WTC11 (cell line): ENCODE measurements around the gene SUDS3. TPM values are rescaled to one million over a fixed set of nuclear protein-coding genes. Genes with fewer than 3 reads are reported as not detected.

ENCODE experiments used
- ATAC-seq: fragments of 200-7000 bp; cut with Tn5 transposase; 2 replicates; pipeline ENCODE4 v1.10.0; 2021; ENCODE audit warnings: mild to moderate bottlenecking, moderate library complexity
- CTCF ChIA-PET: fragments of 300-600 bp; sonication (Branson Sonifier 250); formaldehyde crosslinking; loops from one replicate; lab custom pipeline; 2021; ENCODE audit warnings: antibody characterized with exemption; lab: Charles Lee
- POLR2A ChIA-PET: fragments of 350-600 bp; sonication (Branson Sonifier 250); formaldehyde crosslinking; loops from one replicate; lab custom pipeline; 2021; ENCODE audit warnings: antibody characterized with exemption; lab: Charles Lee
- DNase-seq: peaks from one replicate; pipeline ENCODE4 v3.0.0; 2021; ENCODE audit warnings: low spot score
- H3K27ac Mint-ChIP-seq: 2 replicates; pipeline ENCODE4 v1.8.0; 2021; ENCODE audit warnings: mixed read lengths
- H3K27me3 Mint-ChIP-seq: 2 replicates; pipeline ENCODE4 v1.8.0; 2021; ENCODE audit warnings: low read depth, mild to moderate bottlenecking, moderate library complexity, mixed read lengths
- H3K36me3 Mint-ChIP-seq: 2 replicates; pipeline ENCODE4 v1.8.0; 2021; ENCODE audit warnings: mixed read lengths
- H3K4me1 Mint-ChIP-seq: 2 replicates; pipeline ENCODE4 v1.8.0; 2022; ENCODE audit warnings: mixed read lengths
- H3K4me3 Mint-ChIP-seq: 2 replicates; pipeline ENCODE4 v1.8.0; 2021; ENCODE audit warnings: mild to moderate bottlenecking, moderate library complexity, mixed read lengths
- H3K9me3 Mint-ChIP-seq: 2 replicates; pipeline ENCODE4 v1.8.0; 2021; ENCODE audit warnings: mixed read lengths
- CREM ChIP-seq: sonication (generic); formaldehyde crosslinking; IDR thresholded peaks from 2 replicates; pipeline ENCODE4 v1.8.1; 2022; ENCODE audit warnings: mild to moderate bottlenecking, missing genetic modification reagents, moderate library complexity
- EMX1 ChIP-seq: fragments of 250-450 bp; sonication (Bioruptor Pico); IDR thresholded peaks from 2 replicates; pipeline ENCODE4 v1.8.0; 2021; ENCODE audit warnings: mild to moderate bottlenecking
- IRF2 ChIP-seq: sonication (generic); formaldehyde crosslinking; IDR thresholded peaks from 2 replicates; pipeline ENCODE4 v1.8.0; 2022; ENCODE audit warnings: low read depth, missing genetic modification reagents, borderline replicate concordance
- JAZF1 ChIP-seq: fragments of 250-450 bp; sonication (Bioruptor Pico); IDR thresholded peaks from 2 replicates; pipeline ENCODE4 v1.9.0; 2021; ENCODE audit warnings: moderate library complexity, mild to moderate bottlenecking, inconsistent platforms
- JUN ChIP-seq: sonication (generic); formaldehyde crosslinking; IDR thresholded peaks from 2 replicates; pipeline ENCODE4 v1.8.0; 2023; ENCODE audit warnings: mild to moderate bottlenecking, missing genetic modification reagents
- SMAD4 ChIP-seq: sonication (generic); formaldehyde crosslinking; IDR thresholded peaks from 2 replicates; pipeline ENCODE4 v1.8.0; 2022; ENCODE audit warnings: mild to moderate bottlenecking, missing genetic modification reagents
- TCF7 ChIP-seq: sonication (generic); formaldehyde crosslinking; IDR thresholded peaks from 2 replicates; pipeline ENCODE4 v1.8.0; 2022; ENCODE audit warnings: mild to moderate bottlenecking, low read depth, missing genetic modification reagents, moderate library complexity
- TEAD1 ChIP-seq: sonication (generic); formaldehyde crosslinking; IDR thresholded peaks from 2 replicates; pipeline ENCODE4 v1.8.0; 2022; ENCODE audit warnings: mild to moderate bottlenecking, missing genetic modification reagents
- ZBTB21 ChIP-seq: sonication (generic); formaldehyde crosslinking; IDR thresholded peaks from 2 replicates; pipeline ENCODE4 v1.8.1; 2023; ENCODE audit warnings: mild to moderate bottlenecking, missing genetic modification reagents, borderline replicate concordance
- ZNF219 ChIP-seq: sonication (generic); formaldehyde crosslinking; IDR thresholded peaks from 2 replicates; pipeline ENCODE4 v1.8.0; 2023; ENCODE audit warnings: missing genetic modification reagents, mild to moderate bottlenecking, borderline replicate concordance
- ZNF263 ChIP-seq: sonication (generic); formaldehyde crosslinking; IDR thresholded peaks from 2 replicates; pipeline ENCODE4 v1.8.1; 2022; ENCODE audit warnings: low read depth, mild to moderate bottlenecking, moderate library complexity, missing genetic modification reagents
- ZNF423 ChIP-seq: fragments of 250-450 bp; sonication (Bioruptor Pico); IDR thresholded peaks from 2 replicates; pipeline ENCODE4 v2.1.2; 2022; ENCODE audit warnings: mild to moderate bottlenecking, moderate library complexity
- total RNA-seq: library from RNA; stranded (reverse); gene quantifications from 3 replicates; pipeline ENCODE4 v1.2.3, GENCODE V29; 2021
- TF ChIP-seq, protein P1 (sequence below): sonication (generic); formaldehyde crosslinking; conservative IDR thresholded peaks from 2 replicates; pipeline ENCODE4 v1.8.1; 2022; ENCODE audit warnings: mild to moderate bottlenecking, missing genetic modification reagents
- TF ChIP-seq, protein P2 (sequence below): sonication (generic); formaldehyde crosslinking; IDR thresholded peaks from 2 replicates; pipeline ENCODE4 v1.8.1; 2022; ENCODE audit warnings: mild to moderate bottlenecking, missing genetic modification reagents, moderate library complexity, borderline replicate concordance
- TF ChIP-seq, protein P3 (sequence below): sonication (generic); formaldehyde crosslinking; IDR thresholded peaks from 2 replicates; pipeline ENCODE4 v1.8.1; 2023; ENCODE audit warnings: mild to moderate bottlenecking, missing genetic modification reagents, borderline replicate concordance
- TF ChIP-seq, protein P4 (sequence below): sonication (generic); formaldehyde crosslinking; IDR thresholded peaks from 2 replicates; pipeline ENCODE4 v1.8.0; 2022; ENCODE audit warnings: mild to moderate bottlenecking, missing genetic modification reagents
- TF ChIP-seq, protein P5 (sequence below): fragments of 250-450 bp; sonication (Bioruptor Pico); IDR thresholded peaks from 2 replicates; pipeline ENCODE4 v2.1.2; 2022; ENCODE audit warnings: mild to moderate bottlenecking, moderate library complexity
- TF ChIP-seq, protein P6 (sequence below): sonication (generic); formaldehyde crosslinking; IDR thresholded peaks from 2 replicates; pipeline ENCODE4 v1.8.0; 2023; ENCODE audit warnings: missing genetic modification reagents
- TF ChIP-seq, protein P7 (sequence below): sonication (generic); formaldehyde crosslinking; IDR thresholded peaks from 2 replicates; pipeline ENCODE4 v1.8.0; 2022; ENCODE audit warnings: missing genetic modification reagents

The SUDS3 gene
- total RNA-seq, 1 experiment from 2014 or later, result 63.9 TPM

DNA sequence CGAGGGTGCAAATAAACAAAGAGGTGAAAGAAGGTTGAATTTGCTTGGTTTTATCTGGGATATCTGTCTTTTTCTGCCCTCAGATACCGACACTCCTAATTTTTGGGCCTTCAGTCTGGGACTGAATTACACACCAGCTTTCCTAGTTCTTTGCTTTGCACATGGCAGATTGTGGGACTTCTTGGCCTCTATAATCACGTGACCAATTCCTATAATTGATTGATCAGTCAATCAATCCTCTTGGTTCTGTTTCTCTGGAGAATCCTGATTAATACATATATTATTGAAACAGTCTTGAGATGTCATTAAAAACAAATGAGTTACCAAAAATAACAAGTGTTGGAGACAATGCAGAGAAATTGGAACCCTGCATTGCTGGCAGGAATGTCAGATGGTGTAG lies 62.7 kb downstream of the SUDS3 start:
- H3K4me3 Mint-ChIP-seq, result no peak overlapping the region
- H3K27me3 Mint-ChIP-seq, result no peaks in the 10 kb centered on the region
- ATAC-seq (no peak), DNase-seq (no peak)
- peaks cover 9% of the 10 kb centered on the region for H3K9me3 Mint-ChIP-seq
- TF ChIP-seq, protein P1, sequence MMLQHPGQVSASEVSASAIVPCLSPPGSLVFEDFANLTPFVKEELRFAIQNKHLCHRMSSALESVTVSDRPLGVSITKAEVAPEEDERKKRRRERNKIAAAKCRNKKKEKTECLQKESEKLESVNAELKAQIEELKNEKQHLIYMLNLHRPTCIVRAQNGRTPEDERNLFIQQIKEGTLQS (CRISPR knock-in tag), result no peak
- TF ChIP-seq ZNF423 (CRISPR knock-in tag), result no peak
- TF ChIP-seq JUN, result no peak
- TF ChIP-seq, protein P2, sequence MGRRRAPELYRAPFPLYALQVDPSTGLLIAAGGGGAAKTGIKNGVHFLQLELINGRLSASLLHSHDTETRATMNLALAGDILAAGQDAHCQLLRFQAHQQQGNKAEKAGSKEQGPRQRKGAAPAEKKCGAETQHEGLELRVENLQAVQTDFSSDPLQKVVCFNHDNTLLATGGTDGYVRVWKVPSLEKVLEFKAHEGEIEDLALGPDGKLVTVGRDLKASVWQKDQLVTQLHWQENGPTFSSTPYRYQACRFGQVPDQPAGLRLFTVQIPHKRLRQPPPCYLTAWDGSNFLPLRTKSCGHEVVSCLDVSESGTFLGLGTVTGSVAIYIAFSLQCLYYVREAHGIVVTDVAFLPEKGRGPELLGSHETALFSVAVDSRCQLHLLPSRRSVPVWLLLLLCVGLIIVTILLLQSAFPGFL, result no peak
- TF ChIP-seq ZNF219 (CRISPR knock-in tag), result no peak
- no peak for TF ChIP-seq CREM (CRISPR knock-in tag)
- TF ChIP-seq, protein P3, sequence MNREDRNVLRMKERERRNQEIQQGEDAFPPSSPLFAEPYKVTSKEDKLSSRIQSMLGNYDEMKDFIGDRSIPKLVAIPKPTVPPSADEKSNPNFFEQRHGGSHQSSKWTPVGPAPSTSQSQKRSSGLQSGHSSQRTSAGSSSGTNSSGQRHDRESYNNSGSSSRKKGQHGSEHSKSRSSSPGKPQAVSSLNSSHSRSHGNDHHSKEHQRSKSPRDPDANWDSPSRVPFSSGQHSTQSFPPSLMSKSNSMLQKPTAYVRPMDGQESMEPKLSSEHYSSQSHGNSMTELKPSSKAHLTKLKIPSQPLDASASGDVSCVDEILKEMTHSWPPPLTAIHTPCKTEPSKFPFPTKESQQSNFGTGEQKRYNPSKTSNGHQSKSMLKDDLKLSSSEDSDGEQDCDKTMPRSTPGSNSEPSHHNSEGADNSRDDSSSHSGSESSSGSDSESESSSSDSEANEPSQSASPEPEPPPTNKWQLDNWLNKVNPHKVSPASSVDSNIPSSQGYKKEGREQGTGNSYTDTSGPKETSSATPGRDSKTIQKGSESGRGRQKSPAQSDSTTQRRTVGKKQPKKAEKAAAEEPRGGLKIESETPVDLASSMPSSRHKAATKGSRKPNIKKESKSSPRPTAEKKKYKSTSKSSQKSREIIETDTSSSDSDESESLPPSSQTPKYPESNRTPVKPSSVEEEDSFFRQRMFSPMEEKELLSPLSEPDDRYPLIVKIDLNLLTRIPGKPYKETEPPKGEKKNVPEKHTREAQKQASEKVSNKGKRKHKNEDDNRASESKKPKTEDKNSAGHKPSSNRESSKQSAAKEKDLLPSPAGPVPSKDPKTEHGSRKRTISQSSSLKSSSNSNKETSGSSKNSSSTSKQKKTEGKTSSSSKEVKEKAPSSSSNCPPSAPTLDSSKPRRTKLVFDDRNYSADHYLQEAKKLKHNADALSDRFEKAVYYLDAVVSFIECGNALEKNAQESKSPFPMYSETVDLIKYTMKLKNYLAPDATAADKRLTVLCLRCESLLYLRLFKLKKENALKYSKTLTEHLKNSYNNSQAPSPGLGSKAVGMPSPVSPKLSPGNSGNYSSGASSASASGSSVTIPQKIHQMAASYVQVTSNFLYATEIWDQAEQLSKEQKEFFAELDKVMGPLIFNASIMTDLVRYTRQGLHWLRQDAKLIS, result no peak
- no peak for TF ChIP-seq EMX1 (CRISPR knock-in tag)
- TF ChIP-seq TEAD1, result no peak
- TF ChIP-seq, protein P4, sequence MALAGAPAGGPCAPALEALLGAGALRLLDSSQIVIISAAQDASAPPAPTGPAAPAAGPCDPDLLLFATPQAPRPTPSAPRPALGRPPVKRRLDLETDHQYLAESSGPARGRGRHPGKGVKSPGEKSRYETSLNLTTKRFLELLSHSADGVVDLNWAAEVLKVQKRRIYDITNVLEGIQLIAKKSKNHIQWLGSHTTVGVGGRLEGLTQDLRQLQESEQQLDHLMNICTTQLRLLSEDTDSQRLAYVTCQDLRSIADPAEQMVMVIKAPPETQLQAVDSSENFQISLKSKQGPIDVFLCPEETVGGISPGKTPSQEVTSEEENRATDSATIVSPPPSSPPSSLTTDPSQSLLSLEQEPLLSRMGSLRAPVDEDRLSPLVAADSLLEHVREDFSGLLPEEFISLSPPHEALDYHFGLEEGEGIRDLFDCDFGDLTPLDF (CRISPR knock-in tag), result no peak
- no peak for TF ChIP-seq ZNF263
- TF ChIP-seq, protein P5, sequence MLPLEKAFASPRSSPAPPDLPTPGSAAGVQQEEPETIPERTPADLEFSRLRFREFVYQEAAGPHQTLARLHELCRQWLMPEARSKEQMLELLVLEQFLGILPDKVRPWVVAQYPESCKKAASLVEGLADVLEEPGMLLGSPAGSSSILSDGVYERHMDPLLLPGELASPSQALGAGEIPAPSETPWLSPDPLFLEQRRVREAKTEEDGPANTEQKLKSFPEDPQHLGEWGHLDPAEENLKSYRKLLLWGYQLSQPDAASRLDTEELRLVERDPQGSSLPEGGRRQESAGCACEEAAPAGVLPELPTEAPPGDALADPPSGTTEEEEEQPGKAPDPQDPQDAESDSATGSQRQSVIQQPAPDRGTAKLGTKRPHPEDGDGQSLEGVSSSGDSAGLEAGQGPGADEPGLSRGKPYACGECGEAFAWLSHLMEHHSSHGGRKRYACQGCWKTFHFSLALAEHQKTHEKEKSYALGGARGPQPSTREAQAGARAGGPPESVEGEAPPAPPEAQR (CRISPR knock-in tag), result no peak
- TF ChIP-seq, protein P6, sequence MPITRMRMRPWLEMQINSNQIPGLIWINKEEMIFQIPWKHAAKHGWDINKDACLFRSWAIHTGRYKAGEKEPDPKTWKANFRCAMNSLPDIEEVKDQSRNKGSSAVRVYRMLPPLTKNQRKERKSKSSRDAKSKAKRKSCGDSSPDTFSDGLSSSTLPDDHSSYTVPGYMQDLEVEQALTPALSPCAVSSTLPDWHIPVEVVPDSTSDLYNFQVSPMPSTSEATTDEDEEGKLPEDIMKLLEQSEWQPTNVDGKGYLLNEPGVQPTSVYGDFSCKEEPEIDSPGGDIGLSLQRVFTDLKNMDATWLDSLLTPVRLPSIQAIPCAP (CRISPR knock-in tag), result no peak
- TF ChIP-seq IRF2 (CRISPR knock-in tag), result no peak
- TF ChIP-seq, protein P7, sequence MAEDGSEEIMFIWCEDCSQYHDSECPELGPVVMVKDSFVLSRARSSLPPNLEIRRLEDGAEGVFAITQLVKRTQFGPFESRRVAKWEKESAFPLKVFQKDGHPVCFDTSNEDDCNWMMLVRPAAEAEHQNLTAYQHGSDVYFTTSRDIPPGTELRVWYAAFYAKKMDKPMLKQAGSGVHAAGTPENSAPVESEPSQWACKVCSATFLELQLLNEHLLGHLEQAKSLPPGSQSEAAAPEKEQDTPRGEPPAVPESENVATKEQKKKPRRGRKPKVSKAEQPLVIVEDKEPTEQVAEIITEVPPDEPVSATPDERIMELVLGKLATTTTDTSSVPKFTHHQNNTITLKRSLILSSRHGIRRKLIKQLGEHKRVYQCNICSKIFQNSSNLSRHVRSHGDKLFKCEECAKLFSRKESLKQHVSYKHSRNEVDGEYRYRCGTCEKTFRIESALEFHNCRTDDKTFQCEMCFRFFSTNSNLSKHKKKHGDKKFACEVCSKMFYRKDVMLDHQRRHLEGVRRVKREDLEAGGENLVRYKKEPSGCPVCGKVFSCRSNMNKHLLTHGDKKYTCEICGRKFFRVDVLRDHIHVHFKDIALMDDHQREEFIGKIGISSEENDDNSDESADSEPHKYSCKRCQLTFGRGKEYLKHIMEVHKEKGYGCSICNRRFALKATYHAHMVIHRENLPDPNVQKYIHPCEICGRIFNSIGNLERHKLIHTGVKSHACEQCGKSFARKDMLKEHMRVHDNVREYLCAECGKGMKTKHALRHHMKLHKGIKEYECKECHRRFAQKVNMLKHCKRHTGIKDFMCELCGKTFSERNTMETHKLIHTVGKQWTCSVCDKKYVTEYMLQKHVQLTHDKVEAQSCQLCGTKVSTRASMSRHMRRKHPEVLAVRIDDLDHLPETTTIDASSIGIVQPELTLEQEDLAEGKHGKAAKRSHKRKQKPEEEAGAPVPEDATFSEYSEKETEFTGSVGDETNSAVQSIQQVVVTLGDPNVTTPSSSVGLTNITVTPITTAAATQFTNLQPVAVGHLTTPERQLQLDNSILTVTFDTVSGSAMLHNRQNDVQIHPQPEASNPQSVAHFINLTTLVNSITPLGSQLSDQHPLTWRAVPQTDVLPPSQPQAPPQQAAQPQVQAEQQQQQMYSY (CRISPR knock-in tag), result no peak
- no peak for TF ChIP-seq TCF7 (CRISPR knock-in tag)
- TF ChIP-seq SMAD4 (CRISPR knock-in tag), result no peak
- no peak for TF ChIP-seq ZBTB21 (CRISPR knock-in tag)
- no peak for TF ChIP-seq JAZF1
- POLR2A ChIA-PET, result no interaction called here
- H3K36me3 Mint-ChIP-seq, result no peaks in the 10 kb centered on the region
- CTCF ChIA-PET, result no interaction called here
- no peak overlapping the region for H3K27ac Mint-ChIP-seq
- H3K4me1 Mint-ChIP-seq, result peaks cover 7% of the 10 kb centered on the region
